Measurements from ENCODE around the gene MON2.

Gene MON2

DNA sequence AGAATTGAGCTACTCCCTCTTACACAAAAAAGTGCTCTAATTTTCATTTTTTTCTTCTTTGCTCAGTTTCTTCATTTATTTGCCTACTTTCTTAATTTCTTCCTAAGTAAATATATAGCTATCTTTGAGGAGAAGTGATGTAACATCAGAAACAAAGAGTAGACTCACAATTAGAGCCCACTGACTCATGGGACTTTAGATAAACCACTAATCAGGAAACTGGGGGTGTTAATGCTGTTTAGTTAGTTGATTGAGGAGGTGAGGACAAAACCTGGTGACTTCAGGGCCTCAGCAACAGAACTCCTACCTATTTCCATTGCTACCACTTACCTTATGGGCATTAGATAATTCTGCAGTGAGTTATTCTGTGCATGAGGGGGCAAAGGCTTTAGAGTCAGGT is 151.7 kb downstream of the MON2 start:
- DNase-seq = no peak

DNA sequence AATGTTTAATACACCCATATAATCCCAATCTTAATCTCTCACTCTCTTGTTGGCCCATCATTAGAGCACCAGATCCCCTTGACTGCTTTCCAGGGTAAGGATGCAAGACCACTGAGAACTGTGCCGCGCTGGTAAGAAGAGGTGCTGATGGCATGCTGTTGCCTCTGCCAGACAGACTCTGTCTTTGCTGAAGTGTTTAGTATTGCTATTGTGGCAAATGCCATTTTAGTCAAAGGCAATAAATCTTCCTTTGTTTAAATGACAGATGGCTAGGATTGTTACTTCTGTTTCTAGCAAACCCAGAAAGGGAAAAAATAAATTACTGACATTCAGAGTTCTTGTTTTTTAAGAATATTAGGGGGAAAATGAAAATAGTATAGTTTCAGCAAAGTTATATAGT is 152.3 kb downstream of the MON2 start:
- DNase-seq = no peak

DNA sequence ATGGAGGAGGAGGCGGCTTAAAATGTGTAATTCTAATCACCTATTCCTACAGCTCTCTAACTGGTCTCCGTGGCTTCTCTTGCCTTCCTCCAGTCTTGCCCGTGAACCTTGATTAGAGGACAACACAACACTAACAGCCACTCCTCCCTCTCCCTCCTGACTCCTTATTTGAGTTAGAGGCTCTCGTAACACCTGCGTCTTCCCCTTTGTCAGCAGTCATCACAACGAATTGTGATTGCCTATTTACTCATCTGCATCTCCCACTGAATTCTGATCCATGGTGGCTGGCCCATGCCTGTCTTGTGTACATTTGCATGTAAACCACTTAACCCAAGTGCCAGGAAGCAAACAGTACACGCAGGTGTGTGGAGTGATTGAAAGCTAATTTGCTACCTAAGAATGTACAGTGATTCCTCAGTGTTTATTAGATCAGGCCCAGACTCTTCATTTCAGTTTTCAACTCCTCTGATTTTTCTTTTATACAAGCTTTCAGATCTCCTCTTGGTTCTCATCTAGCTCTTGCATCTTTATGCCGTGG is 154.5 kb downstream of the MON2 start:
- no peak for DNase-seq

DNA sequence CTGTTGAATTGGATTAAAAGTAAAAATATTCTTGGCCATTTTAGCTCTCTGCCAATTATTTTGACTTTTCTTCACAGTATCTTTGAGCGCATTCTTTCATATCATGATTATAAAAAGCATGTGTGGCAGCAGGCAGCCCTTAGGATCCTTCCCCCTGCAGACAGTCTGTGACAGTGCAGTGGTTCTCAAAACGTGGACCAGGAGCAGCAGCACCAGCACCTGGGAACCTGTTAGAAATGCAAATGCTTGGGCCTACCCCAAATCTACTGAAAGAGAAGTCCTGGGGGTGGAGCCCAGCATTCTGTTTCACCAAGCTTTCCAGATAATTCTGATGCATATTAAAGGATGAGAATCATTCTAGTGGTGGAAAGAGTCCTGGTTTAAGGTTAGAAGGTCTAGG is 155.6 kb downstream of the MON2 start:
- DNase-seq = no peak

DNA sequence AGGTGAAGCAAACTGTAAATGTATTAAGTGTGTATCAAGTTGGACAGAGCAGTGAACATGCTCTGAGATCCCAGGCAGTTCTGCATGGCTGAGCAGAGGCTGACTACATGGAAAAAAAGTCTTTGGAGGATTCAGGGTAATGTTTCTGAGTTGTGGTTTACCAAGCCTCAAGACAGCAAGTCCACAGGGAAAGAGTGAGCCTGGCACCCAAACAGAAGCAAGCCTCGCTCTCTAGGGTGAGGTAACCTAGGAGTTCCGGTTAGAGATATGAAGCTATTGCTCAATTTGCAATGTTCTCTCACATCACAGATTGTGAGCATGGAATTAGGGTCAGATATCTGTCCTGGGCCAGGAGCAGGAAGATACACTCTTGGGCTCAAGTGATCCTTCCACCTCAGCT is 158.6 kb downstream of the MON2 start:
- DNase-seq = no peak

DNA sequence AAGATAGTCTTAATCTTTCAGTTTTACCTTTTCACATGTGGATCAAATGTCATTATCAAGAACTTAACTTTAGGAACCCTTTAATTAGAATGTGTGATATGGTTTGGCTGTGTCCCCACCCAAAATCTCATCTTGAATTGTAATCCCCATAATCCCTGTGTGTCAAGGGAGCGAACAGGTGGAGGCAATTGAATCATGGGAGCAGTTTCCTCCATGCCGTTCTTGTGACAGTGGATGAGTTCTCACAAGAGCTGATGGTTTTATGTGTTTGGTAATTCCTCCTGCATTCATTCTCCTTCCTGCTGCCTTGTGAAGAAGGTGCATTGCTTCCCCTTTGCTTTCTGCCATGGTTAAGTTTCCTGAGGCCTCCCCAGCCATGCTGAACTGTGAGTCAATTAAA is 160.6 kb downstream of the MON2 start:
- DNase-seq = no peak

DNA sequence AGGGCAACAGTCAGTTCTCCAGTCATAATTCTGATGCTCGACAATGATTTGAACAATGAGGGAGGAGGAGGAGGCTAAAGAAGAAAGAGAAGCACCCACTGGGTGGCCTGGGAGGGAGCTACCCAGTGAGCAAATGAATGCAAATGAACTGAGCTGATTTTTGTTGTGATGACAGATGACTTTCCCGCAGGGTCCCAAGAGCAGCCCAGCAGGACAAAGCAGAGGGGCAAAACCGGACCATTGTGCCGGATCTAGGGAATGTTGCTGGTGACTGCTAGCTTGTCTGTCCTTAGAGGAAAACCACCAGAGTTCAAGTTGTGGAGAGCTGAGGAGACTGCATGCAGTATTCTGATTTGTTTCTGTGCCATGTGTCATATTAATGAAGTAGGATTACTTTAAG is 162.8 kb downstream of the MON2 start:
- DNase-seq = no peak

DNA sequence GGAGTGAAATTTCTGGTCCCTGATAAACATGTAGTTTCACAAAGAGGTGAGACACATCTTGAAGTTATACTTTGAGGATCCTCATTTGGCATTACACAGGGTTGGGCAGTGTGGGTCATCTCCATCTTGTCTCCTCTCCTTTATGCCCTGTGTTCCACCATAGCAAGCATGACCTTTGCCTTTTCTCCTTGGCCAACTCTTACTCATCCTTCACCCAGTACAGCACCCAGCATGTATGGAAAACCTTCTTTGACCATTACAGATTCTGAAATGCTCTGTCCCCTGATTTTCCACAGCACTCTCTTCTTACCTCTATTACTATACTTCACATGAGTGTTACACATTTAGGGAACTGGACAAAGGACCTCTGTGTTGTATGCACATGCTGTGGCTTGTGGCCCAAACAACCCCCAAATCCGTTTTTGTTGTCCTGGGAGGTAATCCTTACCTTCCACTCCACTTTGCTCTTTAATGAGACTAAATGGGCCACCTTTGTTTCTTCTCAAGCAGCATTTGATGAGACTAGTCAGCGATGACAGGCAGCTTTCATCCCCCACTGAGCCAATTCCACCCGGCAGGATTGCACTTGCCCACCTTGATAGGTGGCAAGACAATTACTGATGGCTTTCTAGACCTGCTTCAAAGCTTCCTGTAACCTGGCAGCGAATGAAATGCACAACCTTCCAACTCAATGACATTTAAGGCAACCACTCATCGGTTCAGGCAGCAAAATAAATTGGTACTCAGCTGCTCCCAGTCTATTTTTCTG is 163.5 kb downstream of the MON2 start:
- DNase-seq = no peak

DNA sequence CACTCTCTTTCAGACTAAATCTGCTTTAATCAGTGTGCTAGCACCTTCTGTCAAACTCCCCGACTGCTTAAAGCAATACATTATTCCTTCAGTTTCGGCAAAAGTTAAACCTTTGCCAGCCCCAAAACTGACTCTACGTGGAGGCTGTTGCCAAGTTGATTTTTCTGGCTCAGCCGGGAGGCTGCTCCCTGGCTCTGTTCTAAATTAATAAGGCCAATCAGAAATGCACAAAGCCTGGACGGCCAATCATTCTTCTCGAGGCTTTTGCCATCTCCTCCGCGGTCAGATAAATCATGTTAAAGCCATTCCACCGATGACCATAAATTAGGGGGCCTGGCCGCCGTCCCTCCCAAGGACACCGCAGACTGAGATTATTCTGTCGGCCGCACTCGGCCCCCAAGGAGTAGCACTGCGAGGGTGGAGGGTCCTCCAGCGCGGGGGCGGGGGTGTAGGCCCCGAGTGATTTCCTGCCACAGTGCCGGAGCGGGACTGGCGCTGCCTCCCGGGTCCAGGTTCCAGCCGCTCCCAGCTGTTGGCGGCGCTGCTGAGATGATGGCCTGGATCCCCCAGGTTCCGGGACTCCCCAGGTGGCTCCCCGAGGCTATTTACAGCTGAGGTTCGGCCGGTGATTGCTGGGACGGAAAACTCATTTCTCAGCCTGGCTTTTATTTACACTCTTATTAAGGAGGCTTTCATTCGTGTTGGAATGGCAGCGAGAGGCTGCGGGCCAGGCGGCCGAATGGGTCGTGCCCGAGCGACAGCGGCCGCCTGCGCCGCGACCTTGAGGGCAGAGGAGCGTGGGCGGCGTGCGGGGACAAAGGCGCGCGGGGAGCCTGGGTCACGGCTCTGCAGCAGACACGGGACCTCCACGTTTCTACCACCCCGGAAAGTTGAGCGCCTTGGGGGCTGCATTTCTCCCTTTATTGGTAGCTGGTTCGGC is 165.1 kb downstream of the MON2 start:
- DNase-seq = peak; percentile 87

DNA sequence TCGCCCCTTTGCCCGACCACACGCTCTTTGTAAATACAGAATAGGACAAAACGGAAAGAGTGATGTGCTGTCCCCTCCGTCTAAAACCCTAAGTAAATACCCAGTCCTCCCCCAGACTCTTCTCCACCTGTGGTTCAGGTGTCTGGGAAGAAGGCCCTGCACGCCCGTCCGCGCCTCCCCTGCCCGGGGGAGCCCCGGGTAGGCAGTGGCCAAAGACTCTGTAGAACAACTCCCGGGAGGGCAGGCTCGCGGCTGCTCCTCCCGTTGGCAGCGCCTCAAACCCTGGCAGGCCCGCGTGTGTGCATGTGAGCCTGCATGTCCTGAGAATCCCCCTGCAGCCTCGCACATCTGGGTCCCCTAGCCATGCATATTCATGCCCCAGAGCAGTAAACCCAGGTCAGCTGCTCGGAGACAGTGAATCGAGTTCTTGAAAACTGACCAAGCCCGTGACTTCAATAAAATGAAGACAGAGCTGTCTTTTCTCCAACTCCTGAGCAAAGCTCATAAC is 165.8 kb downstream of the MON2 start:
- DNase-seq = peak; percentile 82

DNA sequence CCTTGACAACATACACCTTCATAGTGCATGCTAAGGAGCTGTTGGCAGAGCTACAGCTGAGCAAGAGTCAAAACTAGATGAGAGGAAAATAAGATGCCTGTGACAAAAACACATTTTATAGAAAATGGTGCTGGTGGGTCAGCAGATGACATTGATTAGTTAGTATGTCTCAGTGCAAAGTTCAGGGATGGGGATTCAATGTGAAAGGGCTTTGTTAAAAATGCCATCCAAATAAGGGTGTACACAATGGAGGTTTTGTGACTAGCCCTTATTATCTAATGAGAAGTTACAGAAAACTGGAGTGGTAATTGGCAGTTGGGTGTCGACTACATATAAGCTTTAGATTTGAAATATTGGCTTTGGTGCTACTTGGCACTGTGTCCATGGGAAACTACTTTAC is 169.0 kb downstream of the MON2 start:
- no peak for DNase-seq

DNA sequence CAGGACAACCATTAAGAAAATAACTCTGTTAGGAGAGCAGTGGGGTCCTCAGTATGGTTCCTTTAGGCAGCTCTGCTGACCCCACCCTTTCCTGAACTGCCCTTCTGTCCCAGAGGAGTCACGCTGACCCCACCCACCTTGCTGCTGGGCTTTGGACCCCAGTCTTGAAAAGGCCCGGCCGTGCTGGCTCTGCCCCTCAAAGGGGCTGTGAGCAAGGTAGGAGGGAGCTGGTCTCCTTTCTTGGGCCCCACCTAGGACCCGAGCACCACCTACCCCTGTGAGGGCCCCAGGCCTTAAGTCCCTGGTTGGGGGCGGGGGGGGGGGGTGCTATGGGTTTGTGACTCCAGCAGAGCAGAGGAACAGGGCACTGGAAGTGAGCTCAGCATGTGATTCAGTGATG is 171.1 kb downstream of the MON2 start:
- no peak for DNase-seq

DNA sequence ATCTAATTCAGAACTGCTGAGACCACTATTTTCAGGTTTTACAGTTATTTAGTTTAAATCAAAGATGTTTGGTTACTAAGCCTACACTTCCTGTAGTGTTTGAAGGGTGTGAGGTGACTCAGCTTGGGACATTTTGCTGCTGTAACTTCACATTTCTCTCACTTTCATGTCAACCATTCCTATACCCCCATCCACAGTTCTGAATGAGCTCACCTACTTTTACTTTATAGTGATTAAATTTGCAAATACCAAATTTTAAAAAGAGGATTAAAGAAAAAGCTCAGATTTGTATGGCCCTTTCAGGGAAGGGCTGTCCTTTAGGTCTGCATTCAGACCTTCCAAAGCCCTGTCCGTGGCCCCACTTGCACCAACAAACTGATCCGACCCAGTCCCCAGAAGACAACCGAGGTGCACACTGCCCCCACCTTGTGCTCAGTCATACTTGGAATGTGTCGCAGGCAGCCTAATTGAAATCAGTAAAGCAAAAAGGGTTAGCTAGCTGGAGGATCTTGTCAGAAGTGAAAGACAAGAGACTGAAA is 174.4 kb downstream of the MON2 start:
- DNase-seq = no peak

DNA sequence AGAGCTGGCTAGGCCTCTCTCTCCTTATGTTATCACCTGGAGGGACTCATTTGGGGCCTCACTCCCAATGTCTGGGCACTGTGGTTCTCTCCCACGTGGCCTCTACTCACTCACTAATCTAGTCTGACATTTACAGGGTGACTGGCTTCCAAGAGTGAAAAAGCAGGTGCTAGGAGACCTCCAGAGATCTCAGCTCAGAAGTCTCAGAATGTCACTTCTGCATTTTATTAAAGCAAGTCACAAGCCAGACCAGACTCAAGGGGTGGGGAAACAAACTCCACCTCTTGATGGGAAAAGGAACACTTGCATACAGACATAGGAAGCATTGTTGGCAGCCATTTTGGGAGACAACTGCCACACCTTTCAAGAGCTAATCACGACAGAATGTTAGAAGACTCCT is 175.9 kb downstream of the MON2 start:
- DNase-seq = peak; percentile 45

DNA sequence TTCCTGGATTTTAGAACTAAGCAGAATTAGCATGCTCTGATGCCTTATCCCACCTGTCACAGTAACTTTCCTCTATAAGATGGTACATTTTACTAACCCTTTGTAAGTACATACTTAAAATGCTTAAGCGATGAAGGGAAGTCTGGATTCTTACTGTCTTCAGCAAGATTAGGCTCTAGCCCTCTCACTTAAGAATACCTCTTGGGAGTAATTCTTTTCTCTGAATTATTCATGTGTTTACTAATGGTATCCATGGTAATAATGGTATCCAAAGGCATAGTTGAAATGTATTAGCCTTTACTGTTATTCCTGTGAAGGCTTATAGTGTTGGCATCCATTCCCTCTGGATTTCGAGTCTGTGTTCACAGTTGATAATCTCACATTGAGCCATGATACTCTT is 176.9 kb downstream of the MON2 start:
- DNase-seq = no peak

DNA sequence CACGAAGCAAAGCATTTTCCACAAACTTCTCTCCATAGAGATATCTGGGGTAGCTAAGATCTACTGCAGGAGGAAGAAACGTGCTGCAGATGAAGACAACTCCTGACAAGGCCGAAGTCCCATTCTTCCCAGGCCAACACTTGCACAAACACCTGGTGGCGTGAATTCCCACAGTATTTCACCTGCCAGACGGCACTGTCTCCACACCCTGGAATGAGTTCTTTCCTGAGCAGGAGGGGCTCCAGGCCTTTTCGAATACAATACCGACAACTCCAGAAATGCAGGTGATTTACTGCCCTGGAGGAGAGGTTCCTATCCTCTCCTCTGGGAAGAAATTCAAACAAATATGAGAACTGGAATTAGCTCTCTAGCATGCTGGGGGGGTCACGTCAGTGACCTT is 179.9 kb downstream of the MON2 start:
- peak; percentile 35 for DNase-seq

DNA sequence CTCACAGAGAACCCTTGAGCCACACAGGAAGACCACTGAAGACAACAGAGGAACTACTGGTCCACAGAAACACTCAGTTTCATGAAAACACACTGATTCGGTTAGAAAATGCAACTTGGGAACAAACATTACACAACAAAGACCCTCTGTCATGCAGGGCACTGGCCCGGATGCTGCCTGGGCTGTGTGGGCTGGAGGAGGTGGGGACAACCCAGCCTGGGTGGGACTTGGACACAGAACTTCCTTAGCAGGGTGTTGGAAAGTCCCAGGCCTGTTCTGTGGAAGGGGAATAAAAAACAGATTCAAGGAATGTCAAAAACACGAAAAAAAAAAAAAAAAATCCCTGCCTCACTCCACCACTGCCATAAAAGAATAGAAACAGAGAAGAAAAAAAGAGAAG is 181.0 kb downstream of the MON2 start:
- DNase-seq = peak; percentile 36

DNA sequence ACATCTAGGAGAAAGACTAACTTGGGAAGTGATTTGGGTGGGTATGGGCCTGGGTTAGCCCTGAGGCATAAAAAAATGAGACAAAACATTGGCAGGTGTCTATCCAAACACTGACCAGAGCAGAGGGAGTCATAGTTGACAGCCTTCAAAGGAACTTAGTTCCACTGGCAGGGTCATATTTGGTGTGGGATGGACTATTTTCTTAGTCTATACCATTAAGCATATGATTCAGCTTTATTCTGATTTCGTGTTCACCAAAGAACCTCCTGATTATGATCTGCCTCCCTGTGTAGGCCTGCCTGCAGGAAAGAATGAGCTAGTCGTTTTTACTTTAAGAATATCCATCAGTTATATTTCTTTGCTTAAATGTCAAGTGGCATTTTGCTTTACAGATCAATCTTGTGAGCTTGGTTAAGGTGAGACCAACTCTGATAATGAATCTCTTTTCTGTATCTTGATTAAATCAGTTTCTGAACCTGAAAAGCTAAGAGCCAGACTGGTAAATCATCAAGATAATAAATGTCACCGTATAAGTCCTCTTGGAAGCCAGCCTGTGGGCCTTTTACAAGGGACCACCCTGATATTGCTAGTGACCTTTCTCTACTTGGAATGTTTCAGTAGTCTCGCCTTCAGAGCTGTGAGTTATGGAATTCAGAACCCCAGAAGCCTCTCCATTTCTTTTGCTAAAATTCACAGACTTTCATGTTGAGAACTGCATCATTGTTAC is 182.9 kb downstream of the MON2 start:
- peak; percentile 26 for DNase-seq
